GM19395 (cell line): Measurements from ENCODE around the gene FN3K.

Experiments used
- ATAC-seq: cut with Tn5 transposase; IDR thresholded peaks from one replicate; pipeline ENCODE4 v1.9.1; 2021; ENCODE audit warnings: mild to moderate bottlenecking, moderate library complexity; ENCODE audit not compliant: unreplicated experiment

The FN3K gene

GRCh38 chr17:82791532-82791931, 56.1 kb downstream of the FN3K start:
- ATAC-seq: no peak

GRCh38 chr17:82793974-82794630, 58.7 kb downstream of the FN3K start:
- ATAC-seq: no peak

- no peak for ATAC-seq
These were observed 59.5 kb downstream of the FN3K start for GRCh38 chr17:82794781-82795482.

- ATAC-seq: no peak
These were observed 60.2 kb downstream of the FN3K start for GRCh38 chr17:82795615-82796014.

GRCh38 chr17:82797061-82797460, 61.6 kb downstream of the FN3K start:
- ATAC-seq: no peak

GRCh38 chr17:82798752-82799151, 63.3 kb downstream of the FN3K start:
- no peak for ATAC-seq

- no peak for ATAC-seq
These were observed 64.2 kb downstream of the FN3K start for GRCh38 chr17:82799591-82799990.
